ENCODE measurements around the gene IL17B.
A peak's percentile ranks its signal among the peaks of the same experiment; 100 is the strongest.

Gene IL17B

GRCh38 chr5:149414405-149415065 lies 35.4 kb upstream of the IL17B start:
- DNase-seq (ENCODE audit: low spot score): no peak

- DNase-seq (ENCODE audit: low spot score): no peak
Measured at GRCh38 chr5:149413477-149414210, 34.6 kb upstream of the IL17B start.

DNA sequence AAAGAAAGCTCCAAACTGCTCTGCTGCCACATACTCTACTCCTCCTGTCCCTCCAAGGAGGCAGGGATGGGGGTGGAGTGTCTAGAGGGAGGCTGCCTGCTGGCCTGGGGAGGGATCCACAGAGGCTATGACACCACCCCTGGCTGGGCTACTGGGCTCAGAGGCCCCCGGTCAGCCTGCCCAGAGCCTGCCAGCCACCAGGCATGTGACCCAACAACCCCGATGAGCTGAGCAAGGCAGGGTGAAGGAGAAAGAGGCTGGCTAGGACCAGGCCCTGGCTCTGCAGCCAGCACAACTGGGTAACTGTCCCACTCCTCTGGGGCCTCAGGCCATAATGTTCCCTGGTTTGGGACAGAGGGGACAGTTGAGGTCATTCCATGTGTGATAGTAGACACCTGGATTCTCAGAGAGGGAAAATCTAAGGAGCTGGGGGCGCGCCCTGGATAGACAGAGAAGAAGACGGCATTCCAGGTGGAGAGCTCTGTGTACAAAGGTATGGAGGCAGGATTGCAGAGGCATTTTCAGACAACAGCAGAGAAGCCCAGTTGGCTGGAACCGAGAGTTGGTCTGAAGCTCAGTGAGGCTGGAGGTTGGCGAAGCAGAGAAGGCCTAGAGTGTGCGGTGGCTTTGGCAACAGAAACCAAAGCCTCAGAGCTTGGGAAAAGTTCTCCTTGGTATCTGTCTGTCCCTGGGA lies 33.8 kb upstream of the IL17B start:
- DNase-seq (ENCODE audit: low spot score): no peak

- DNase-seq (ENCODE audit: low spot score): no peak
Measured at GRCh38 chr5:149411738-149412519, 32.8 kb upstream of the IL17B start.

- DNase-seq (ENCODE audit: low spot score): no peak
Measured at GRCh38 chr5:149410721-149411432, 31.8 kb upstream of the IL17B start.

GRCh38 chr5:149410071-149410470 lies 31.0 kb upstream of the IL17B start:
- no peak for DNase-seq (ENCODE audit: low spot score)

DNA sequence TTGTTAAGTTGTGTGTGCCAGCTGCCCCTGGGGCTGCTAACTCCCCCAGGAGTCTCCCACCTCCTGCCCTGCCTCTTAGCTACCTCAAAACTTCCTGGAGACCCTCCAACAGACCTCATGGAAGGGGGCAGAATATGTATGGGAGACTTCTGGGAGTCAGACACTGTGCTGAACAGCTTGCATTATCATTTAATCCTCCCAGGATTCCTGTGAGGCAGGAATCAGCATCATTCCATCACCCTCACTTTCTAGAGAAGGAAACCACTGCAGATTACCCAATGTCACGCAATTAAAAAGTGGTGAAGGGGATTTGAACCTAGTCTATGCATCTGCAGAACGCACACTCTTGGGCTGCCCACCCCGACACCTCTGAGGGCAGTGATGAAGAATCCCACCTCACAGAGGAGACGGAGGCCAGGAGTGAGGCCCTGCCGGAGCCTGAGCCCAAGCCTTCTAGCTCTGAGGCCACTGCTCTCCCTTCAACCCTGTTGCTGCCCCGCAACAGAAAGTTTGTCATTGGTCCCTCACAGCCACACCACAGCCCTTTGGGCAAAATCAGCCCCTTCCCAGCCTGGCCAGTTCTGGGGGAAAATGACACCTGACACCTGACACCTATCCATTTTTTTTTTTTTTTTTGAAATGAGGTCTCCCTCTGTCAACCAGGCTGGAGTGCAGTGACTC lies 30.3 kb upstream of the IL17B start:
- DNase-seq (ENCODE audit: low spot score): peak; percentile 51

DNA sequence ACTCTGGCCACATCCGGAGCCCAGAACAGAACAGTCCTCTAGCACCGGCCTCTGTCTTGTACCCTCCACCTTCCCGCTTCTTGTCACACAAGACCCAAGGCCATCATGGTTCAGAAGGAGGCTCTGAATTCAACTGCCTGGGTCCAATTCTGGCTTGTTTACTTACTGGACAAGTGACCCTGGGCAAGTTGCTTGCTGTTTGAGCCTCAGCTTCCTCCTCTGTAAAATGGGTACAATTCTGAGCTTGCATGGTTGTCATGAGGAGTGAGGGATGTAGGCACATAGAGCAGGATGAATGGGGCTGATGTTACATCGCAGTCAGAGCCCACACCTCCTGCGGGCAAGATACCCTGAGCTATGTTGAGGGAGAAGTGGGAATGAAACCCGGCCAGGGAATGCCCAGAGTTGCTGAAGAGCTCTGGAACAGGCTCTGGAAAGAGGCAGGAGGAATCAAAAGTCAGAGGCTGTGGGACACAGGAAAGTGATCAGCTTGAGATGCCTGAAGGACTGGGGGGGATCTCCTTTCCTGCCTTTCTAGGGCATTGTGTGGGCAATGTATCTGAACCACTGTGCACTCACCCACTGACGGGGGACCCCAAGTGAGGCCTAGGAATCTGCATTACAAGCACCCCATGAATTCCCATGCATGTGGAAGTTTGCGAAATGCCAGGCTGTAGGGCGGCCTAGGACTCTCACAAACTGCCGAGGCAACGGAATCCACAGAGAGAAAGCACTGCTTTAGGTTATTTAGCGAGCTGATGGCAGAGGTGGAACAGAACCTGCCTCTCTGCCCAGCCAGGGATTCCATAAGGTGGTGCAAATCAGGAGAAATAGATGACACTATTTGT lies 29.4 kb upstream of the IL17B start:
- DNase-seq (ENCODE audit: low spot score): no peak

DNA sequence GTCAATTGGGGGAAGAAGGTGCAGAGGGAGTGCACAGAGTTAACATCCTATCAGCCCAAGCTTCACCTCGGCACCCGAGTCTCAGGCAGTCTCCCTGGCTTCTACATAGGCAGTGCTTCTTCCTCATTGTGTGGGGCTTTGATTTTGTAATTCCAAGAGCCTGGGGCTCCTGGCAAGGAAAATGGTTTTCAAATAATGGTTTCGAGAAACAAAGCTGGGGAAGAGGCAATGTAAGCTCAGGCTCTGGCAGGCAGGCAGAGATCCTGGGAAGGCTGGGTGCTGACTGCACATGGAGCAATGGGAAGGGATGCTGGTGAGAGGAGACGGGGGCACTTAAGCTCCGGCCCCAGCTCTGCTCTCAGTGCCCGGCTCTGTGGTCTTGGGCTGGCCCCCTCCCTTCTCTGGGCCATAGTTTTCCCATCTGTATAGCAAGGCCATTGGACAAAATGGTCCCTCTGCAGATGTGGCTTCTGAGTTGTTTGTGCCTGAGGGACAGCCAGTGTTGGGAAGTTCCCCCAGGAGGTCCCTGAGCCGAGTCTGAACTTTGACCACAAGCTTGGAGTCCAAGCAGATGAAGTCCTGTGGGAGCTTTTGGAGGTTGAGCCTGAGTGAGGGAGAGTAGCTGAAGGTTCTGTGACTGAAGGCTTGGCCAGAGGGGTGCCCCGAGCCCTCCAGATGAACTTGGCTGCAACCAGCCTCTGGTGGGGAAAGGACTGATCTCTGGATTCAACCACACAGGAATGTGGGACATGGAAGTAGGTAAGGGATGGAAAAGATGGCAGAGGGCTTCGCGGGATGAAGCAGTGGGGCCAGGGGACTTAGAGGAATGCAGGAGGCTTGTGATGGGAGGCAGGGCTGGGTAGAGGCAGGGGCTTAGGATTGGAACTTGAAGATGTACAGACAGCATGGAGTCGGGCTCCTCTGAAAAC lies 28.5 kb upstream of the IL17B start:
- no peak for DNase-seq (ENCODE audit: low spot score)

DNA sequence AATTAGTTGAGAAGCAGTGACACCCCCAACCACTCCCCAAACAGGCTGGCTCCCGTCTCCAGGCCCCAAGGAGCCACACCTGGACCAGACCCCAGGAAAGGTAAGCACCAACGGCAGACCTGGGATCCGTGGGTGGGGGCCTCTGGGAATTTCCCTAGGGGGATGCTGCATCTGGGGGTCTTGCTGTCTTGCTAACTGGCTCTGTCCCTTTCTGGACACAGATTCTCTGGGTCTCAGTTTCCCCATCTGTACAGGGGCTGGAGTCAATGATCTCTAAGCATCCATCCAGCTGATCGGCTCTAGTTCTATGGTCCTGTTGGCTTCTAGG lies 27.9 kb upstream of the IL17B start:
- DNase-seq (ENCODE audit: low spot score): no peak

DNA sequence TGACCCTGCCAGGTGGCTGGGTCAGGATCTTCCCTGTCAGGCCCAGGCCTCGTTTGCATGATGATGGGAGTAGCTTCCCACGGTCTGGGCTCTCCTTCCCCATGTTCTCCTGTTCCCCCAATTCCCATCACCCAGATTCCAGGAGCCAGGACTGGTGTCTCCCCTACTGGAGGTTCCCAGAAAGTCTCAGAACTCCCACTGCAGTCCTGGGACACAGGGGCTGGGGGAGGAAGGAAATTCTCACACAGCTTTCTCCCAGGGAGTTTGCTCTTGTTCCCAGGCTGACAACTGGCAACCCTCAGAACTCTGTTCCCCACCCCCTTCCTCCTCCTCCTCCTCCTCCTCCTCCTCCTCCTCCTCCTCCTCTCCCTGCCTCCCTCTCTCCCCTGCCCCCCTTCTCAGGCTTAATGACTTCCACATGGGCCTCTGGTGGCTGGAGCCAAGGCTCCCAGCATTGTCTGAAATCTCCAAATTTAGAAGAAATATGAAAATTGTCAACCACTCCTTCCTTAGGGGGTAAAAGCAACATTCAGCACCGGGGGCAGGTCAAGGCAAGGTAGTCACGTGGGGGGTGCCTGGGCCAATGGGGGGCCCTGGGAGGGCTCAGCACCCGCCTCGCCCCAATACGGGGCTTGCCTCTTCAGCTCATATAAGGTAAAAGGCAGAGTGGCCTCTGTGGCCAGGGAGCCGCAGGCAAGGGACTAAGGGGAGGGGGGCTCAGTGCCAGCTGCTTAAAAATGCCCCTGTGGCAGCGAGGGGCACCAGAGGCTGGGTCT lies 27.3 kb upstream of the IL17B start:
- DNase-seq (ENCODE audit: low spot score): peak; percentile 46

DNA sequence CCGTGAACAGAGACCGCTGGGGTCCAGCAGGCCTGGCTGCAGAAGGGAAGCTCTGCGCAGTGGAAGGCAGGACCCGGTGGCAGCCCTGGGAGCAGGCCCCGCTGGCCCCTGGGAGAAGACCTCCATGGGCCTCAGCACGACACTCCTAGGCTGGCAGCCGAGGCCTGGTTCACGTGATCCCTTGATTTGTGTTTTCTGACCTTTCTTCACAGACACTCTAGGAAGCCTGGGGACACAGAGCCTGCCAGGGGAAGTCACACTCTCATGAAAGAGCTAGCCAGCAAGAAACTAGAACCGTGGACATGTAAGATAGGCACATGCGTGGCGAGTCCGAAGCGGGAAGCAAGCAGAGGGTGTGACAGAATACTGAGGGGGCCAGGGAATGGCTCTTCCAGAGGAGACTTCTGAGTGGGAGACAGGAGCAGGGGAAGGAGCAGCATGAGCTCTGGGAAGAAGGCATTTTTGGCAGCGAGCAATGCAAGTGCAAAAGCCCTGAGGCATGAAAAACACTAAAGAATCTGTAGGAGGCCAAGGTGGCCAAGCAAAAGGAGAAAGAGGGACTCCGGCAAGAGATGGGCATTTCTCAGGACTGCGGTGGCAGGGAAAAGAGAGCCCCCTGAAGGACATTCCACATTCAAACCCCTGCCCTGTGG lies 26.6 kb upstream of the IL17B start:
- DNase-seq (ENCODE audit: low spot score): no peak

DNA sequence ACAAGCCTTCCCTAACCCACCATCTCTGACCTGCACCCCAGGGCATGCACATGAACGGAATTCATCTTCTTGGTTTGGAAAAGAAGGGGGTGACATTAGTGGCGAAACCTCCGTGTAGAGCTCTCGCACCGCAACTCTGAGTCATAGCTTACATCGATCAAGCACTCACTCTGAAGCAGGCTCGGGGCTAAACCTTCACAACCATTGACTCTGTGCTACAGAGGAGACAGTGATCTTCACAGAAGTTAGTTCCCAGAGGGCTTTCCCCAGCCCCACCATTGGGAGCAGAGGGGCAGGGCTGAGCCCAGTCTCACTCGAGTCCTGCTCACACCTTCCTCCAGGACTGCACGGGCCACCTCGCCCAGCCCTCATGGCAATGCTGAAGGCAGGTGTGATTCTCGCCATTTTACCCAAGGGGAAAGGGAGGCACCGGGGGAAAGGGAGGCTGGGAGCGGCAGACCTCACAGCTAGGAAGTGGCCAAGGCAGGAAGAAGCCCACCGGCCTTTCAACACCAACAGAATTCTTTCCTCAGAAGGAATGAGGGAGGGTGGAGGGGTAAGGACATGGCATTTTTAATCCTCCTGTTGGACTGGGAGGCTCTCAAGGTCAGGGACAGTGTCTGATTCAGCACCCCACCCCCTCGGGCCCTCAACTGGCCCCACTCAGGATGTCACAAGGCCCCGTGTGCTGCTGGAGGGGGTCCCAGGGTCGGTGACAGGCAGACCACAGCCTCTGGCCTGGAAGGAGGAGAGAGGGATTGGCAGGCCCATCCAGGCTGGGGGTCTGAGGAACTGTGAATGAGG lies 25.9 kb upstream of the IL17B start:
- no peak for DNase-seq (ENCODE audit: low spot score)

GRCh38 chr5:149403923-149404745 lies 25.0 kb upstream of the IL17B start:
- no peak for DNase-seq (ENCODE audit: low spot score)

GRCh38 chr5:149402291-149402690 lies 23.2 kb upstream of the IL17B start:
- no peak for DNase-seq (ENCODE audit: low spot score)

- DNase-seq (ENCODE audit: low spot score): no peak
Measured at GRCh38 chr5:149401051-149401450, 22.0 kb upstream of the IL17B start.

All from iPS-NIHi11 (cell line).